Spinal cord (tissue), 10 donors: ENCODE data around the gene TARS1. TPM values are rescaled to one million over a fixed set of nuclear protein-coding genes. Genes with fewer than 3 reads are reported as not detected.

Source experiments
- DNase-seq, 6 donors: peaks; one replicate each; pipeline versions ENCODE4 v3.0.0 to v3.0.0-alpha.2; 2013 to 2015; ENCODE audit warnings: low spot score in 6 of 6, low read depth in 4 of 6
- H3K27ac ChIP-seq: one replicate; pipeline ENCODE4 v1.5.1; 2013; ENCODE audit warnings: low read depth, low read length, control low read depth
- H3K27me3 ChIP-seq: one replicate; pipeline ENCODE4 v1.6.1; 2013; ENCODE audit warnings: low read length; ENCODE audit not compliant: control insufficient read depth, insufficient read depth
- H3K36me3 ChIP-seq: one replicate; pipeline ENCODE4 v1.6.1; 2013; ENCODE audit warnings: low read length; ENCODE audit not compliant: control insufficient read depth, insufficient read depth
- H3K4me1 ChIP-seq: one replicate; pipeline ENCODE4 v1.6.1; 2013; ENCODE audit warnings: low read length; ENCODE audit not compliant: control insufficient read depth, insufficient read depth
- H3K4me3 ChIP-seq: one replicate; pipeline ENCODE4 v1.5.1; 2013; ENCODE audit warnings: low read depth, low read length, control low read depth
- H3K9me3 ChIP-seq: one replicate; pipeline ENCODE4 v1.6.1; 2013; ENCODE audit warnings: low read length; ENCODE audit not compliant: control insufficient read depth, insufficient read depth
- WGBS: methylation state at CpG from one replicate; pipeline ENCODE4 v1.1.5; 2013; ENCODE audit warnings: missing lambda C conversion rate; ENCODE audit not compliant: insufficient coverage; 5-methylcytosine and 5-hydroxymethylcytosine counted together
- polyA plus RNA-seq, 2 donors: library from polyadenylated mRNA; unstranded; fragments of 120-200 nt; gene quantifications; one replicate each; pipeline ENCODE4 v1.2.1, GENCODE V29; 2013; ENCODE audit not compliant: insufficient read length in 2 of 2
- total RNA-seq, 2 donors: library from RNA; depleted of rRNA in 1 of 2; stranded (reverse); fragments of 120-200 nt in 1 of 2; fragments of >200 nt in 1 of 2; gene quantifications; one replicate each; pipeline versions ENCODE4 v1.2.3 to v1.2.4, GENCODE V29; 2013 to 2014
- donor health status: healthy.

Gene TARS1
- total and polyA plus RNA-seq, 4 donors: 83.9 to 117 (median 98.9) TPM

GRCh38 chr5:33460210-33460609 lies 19.4 kb downstream of the TARS1 start:
- H3K4me3 ChIP-seq: no peak overlapping the region
- no peaks in the 10 kb centered on the region for H3K9me3 ChIP-seq
- H3K4me1 ChIP-seq: no peaks in the 10 kb centered on the region
- no peak overlapping the region for H3K27ac ChIP-seq
- 100% methylated on average over 2 of the region's 2 CpGs for WGBS
- peaks cover 33% of the 10 kb centered on the region for H3K36me3 ChIP-seq
- no peak for DNase-seq
- H3K27me3 ChIP-seq: no peaks in the 10 kb centered on the region

- no peaks in the 10 kb centered on the region for H3K9me3 ChIP-seq
- no CpG with 5 or more reads among the region's 3 CpGs for WGBS
- H3K4me1 ChIP-seq: no peaks in the 10 kb centered on the region
- DNase-seq: no peak
- H3K4me3 ChIP-seq: no peak overlapping the region
- no peaks in the 10 kb centered on the region for H3K27me3 ChIP-seq
- peaks cover 29% of the 10 kb centered on the region for H3K36me3 ChIP-seq
- no peak overlapping the region for H3K27ac ChIP-seq
These were observed 21.7 kb downstream of the TARS1 start for GRCh38 chr5:33462456-33462855.

DNA sequence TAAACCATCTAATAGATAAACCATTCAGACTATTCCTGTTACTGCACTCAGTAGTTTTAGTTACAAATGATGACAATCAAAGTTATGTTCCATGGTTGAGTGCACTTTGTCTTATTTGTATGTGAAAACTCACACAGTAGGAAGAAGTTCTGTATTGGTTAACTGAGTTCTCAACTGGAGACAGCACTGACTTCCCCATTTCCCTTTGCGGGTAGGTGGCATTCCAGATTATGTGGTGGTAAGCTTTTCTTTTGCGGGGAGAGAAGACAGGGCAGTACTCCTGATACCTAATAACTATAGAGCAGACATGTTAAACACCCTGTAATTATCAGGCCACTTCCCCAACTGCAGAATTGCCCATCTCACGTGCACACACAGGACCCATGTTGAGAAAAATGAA lies 24.4 kb downstream of the TARS1 start:
- no peak overlapping the region for H3K4me3 ChIP-seq
- H3K36me3 ChIP-seq: peaks cover 36% of the 10 kb centered on the region
- WGBS: no CpG with 5 or more reads among the region's 3 CpGs

GRCh38 chr5:33468775-33469435 lies 28.1 kb downstream of the TARS1 start:
- WGBS: 93% methylated on average over 6 of the region's 9 CpGs
- Histone ChIP-seq H3K9me3 (no peaks in the 10 kb centered on the region), H3K4me1 (no peaks in the 10 kb centered on the region), H3K36me3 (peaks cover 45% of the 10 kb centered on the region), H3K4me3 (no peak overlapping the region), H3K27me3 (no peaks in the 10 kb centered on the region), H3K27ac (no peak overlapping the region)
- no peak for DNase-seq

More for the DNA sequence above, 24.4 kb downstream of the TARS1 start:
- H3K27me3 ChIP-seq: no peaks in the 10 kb centered on the region
- no peak for DNase-seq
- no peaks in the 10 kb centered on the region for H3K4me1 ChIP-seq
- no peaks in the 10 kb centered on the region for H3K9me3 ChIP-seq
- no peak overlapping the region for H3K27ac ChIP-seq

DNA sequence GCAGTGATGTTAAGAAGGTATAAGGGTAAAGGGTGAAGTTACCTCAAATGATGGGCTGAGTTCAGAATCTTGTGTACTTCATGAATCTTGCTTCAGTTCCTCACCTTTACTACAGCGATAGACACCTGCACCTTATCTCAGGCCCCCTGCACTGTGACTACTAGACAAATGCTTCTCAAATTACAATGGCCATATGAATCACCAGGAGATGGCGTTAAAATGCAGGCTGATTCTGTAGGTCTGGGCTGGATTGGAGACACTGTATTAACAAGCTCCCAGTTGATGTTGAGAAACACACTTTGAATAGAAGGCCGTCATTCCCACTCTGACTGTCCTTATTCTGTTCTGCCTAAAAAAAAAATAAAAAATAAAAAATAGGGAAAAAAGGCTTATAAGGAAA lies 29.8 kb downstream of the TARS1 start:
- peak; percentile 15 to 94 (median 54) for DNase-seq
- no CpG with 5 or more reads among the region's 3 CpGs for WGBS
- no peak overlapping the region for H3K27ac ChIP-seq
- no peaks in the 10 kb centered on the region for H3K27me3 ChIP-seq
- H3K4me3 ChIP-seq: no peak overlapping the region
- H3K36me3 ChIP-seq: peaks cover 35% of the 10 kb centered on the region
- no peaks in the 10 kb centered on the region for H3K4me1 ChIP-seq
- H3K9me3 ChIP-seq: no peaks in the 10 kb centered on the region

GRCh38 chr5:33472805-33473409 lies 32.1 kb downstream of the TARS1 start:
- 48% methylated on average over 2 of the region's 2 CpGs for WGBS
- Histone ChIP-seq H3K27ac (no peak overlapping the region), H3K9me3 (no peaks in the 10 kb centered on the region), H3K4me3 (no peak overlapping the region), H3K4me1 (no peaks in the 10 kb centered on the region), H3K27me3 (no peaks in the 10 kb centered on the region), H3K36me3 (peaks cover 39% of the 10 kb centered on the region)
- no peak for DNase-seq

- H3K36me3 ChIP-seq: peaks cover 32% of the 10 kb centered on the region
- WGBS: no CpG with 5 or more reads among the region's 2 CpGs
- H3K4me1 ChIP-seq: no peaks in the 10 kb centered on the region
- H3K9me3 ChIP-seq: no peaks in the 10 kb centered on the region
- DNase-seq: no peak
- H3K27ac ChIP-seq: no peak overlapping the region
- no peaks in the 10 kb centered on the region for H3K27me3 ChIP-seq
- no peak overlapping the region for H3K4me3 ChIP-seq
These were observed 33.2 kb downstream of the TARS1 start for GRCh38 chr5:33474004-33474403.

- peaks cover 25% of the 10 kb centered on the region for H3K36me3 ChIP-seq
- H3K4me3 ChIP-seq: no peak overlapping the region
- no peak overlapping the region for H3K27ac ChIP-seq
- no peaks in the 10 kb centered on the region for H3K9me3 ChIP-seq
- H3K27me3 ChIP-seq: no peaks in the 10 kb centered on the region
- H3K4me1 ChIP-seq: no peaks in the 10 kb centered on the region
- DNase-seq: no peak
- WGBS: 95% methylated on average over 3 of the region's 3 CpGs
These were observed 34.2 kb downstream of the TARS1 start for GRCh38 chr5:33474931-33475499.

DNA sequence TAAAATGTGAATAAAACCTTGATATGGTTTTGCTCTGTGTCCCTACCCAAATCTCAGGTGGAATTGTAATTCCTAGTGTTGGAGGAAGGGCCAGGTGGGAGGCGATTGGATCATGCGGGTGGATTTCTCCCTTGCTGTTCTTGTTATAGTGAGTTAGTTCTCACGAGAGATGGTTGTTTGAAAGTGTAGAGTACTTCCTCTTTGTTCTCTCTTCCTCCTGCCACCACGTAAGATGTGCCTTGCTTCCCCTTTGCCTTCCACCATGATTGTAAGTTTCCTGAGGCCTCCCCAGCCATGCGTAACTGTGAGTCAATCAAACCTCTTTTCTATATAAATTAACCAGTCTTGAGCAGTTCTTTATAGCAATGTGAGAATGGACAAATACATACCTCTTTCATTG lies 34.9 kb downstream of the TARS1 start:
- no peaks in the 10 kb centered on the region for H3K27me3 ChIP-seq
- H3K27ac ChIP-seq: no peak overlapping the region
- DNase-seq: no peak
- no peaks in the 10 kb centered on the region for H3K9me3 ChIP-seq
- H3K4me3 ChIP-seq: no peak overlapping the region
- no CpG with 5 or more reads among the region's 5 CpGs for WGBS
- peaks cover 19% of the 10 kb centered on the region for H3K36me3 ChIP-seq
- no peaks in the 10 kb centered on the region for H3K4me1 ChIP-seq

DNA sequence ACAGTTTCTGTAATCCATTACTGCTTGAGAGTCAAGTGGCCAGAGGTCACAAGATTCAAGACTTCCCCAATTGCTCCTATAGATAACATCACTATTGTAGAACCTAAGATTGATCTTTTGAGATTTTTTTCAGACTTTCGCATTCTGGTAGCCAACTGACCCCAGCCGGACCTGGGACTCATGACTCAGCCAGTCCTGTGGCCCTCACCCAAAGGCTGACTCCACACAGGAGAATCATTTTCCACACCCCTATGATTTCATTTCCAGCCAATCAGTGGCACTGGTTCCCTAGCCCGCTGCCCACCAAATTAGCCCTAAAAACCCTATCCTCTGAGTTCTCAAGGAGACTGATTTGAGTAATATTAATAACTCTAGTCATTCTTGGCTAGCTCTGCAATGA lies 36.2 kb downstream of the TARS1 start:
- Histone ChIP-seq H3K9me3 (no peaks in the 10 kb centered on the region), H3K36me3 (peaks cover 9% of the 10 kb centered on the region), H3K27me3 (no peaks in the 10 kb centered on the region), H3K27ac (no peak overlapping the region), H3K4me1 (no peaks in the 10 kb centered on the region), H3K4me3 (no peak overlapping the region)
- 96% methylated on average over 2 of the region's 3 CpGs for WGBS
- DNase-seq: no peak
